GM06990 (cell line): ENCODE data around the gene UBE2O.

ENCODE experiments used
- DNase-seq: peaks from one replicate; pipeline ENCODE4 v3.0.0-alpha.2; 2011; ENCODE audit not compliant: insufficient read length; ENCODE audit errors: extremely low read depth
- H3K27me3 ChIP-seq: replicated peaks from 2 replicates; pipeline ENCODE4 v1.6.0; 2011; ENCODE audit warnings: low read length; ENCODE audit not compliant: control insufficient read depth, insufficient read depth
- H3K36me3 ChIP-seq: 2 replicates; pipeline ENCODE4 v1.5.1; 2011; ENCODE audit warnings: low read length; ENCODE audit not compliant: control insufficient read depth, insufficient read depth
- H3K4me3 ChIP-seq: replicated peaks from 2 replicates; pipeline ENCODE4 v1.5.1; 2011; ENCODE audit warnings: low read depth, mild to moderate bottlenecking, control low read depth, low read length
- TF ChIP-seq, protein P1 (sequence below): IDR thresholded peaks from 2 replicates; pipeline ENCODE4 v1.5.1; 2011; ENCODE audit warnings: low read length, control low read depth, mild to moderate bottlenecking, inconsistent platforms; ENCODE audit not compliant: insufficient read depth, poor library complexity, severe bottlenecking

Gene UBE2O

DNA sequence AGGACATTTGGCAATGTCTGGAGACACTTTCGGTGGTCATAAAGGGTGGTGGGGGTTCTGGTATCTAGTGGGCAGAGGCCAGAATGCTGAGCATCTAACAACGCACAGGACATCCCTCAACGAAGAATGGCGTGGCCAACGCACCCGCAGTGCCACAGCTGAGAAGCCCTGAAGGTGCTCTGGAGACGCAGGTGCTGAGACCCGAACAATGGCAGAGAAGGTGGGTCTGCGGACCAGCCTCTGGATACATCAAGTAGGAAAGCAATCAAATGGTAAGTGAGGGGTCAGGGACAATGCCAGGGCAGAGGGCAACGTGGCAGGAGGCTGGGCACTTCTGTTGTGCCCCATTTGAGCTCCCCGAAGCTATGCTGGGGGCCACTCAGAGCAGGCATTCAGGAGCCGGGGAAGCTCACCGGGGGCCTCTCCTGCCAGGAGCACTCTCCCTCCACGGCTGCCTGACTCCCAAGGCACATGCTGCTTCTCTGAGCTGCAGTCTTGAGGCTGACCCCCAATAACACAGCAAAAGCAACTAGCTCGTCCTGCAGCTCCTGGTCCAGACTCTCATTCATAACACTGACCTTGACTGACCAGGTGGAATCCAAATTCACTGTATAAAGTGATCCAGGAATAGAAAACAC is 42.5 kb downstream of the UBE2O start:
- no peak overlapping the region for H3K4me3 ChIP-seq
- DNase-seq, result no peak
- H3K36me3 ChIP-seq, result peaks cover 8% of the 10 kb centered on the region
- TF ChIP-seq, protein P1, sequence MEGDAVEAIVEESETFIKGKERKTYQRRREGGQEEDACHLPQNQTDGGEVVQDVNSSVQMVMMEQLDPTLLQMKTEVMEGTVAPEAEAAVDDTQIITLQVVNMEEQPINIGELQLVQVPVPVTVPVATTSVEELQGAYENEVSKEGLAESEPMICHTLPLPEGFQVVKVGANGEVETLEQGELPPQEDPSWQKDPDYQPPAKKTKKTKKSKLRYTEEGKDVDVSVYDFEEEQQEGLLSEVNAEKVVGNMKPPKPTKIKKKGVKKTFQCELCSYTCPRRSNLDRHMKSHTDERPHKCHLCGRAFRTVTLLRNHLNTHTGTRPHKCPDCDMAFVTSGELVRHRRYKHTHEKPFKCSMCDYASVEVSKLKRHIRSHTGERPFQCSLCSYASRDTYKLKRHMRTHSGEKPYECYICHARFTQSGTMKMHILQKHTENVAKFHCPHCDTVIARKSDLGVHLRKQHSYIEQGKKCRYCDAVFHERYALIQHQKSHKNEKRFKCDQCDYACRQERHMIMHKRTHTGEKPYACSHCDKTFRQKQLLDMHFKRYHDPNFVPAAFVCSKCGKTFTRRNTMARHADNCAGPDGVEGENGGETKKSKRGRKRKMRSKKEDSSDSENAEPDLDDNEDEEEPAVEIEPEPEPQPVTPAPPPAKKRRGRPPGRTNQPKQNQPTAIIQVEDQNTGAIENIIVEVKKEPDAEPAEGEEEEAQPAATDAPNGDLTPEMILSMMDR, result no peak
- no peaks in the 10 kb centered on the region for H3K27me3 ChIP-seq

DNA sequence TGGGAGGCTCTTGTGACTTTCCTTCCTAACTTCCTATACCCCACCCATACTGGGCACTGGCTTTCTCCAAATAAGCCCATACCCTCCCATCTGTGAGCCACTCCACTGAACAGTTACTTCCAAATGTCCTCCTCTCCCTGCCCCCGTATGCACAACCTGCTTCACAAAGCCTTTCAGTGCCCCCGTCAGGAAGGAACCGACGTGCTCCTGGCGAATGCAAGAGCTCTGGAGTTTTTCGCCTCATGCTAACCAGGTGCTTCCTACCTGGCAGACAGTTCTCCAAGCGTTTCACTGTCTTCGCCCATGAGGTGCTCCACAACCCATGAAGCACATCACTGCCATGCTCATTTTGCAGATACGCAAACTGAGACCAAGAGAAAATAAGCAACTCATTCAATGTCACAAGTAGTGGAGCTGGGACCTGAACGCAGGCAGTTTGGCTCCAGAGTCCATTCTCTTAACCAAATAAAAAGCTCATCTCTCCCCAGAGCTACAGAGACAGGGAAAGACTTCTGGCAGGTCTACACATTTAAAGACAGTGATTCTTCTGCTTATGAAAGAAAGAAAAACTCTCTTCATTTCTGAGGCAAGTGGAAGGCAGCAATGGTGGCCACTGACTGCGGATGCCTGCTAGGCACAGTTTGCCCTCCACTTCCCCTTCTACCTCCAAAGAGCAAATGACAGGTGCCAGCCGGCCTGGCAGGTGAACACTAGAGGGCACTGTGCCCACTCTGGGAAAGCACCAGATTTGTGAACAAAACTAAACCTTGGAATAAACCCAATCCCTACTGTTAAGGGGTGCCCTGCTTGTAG is 44.7 kb downstream of the UBE2O start:
- no peak for DNase-seq
- Histone ChIP-seq H3K27me3 (no peaks in the 10 kb centered on the region), H3K36me3 (peaks cover 12% of the 10 kb centered on the region), H3K4me3 (no peak overlapping the region)
- TF ChIP-seq, protein P1, result peak; percentile 95

DNA sequence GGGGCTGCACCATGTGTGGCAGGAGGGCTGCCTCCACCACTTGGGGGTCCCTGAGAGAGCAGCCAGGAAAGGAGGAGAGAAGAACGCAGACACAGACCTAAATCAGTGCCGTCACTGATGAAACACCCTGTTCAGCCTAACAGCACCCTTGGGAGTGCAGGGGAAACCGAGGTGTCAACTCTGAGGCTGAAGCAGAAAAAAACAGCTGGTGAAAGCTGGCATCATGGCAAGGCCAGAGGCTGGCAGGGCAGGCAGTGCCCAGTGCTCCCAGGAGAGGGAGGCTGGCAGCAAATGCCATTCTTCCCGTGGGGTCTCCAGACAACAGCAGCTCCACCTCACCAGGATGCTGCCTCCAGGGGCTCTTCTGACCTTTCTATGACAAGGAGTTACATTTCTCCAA is 45.4 kb downstream of the UBE2O start:
- H3K36me3 ChIP-seq, result peaks cover 14% of the 10 kb centered on the region
- TF ChIP-seq, protein P1, result no peak
- DNase-seq, result no peak
- no peaks in the 10 kb centered on the region for H3K27me3 ChIP-seq
- no peak overlapping the region for H3K4me3 ChIP-seq

- Histone ChIP-seq H3K27me3 (no peaks in the 10 kb centered on the region), H3K4me3 (no peak overlapping the region), H3K36me3 (peaks cover 17% of the 10 kb centered on the region)
- TF ChIP-seq, protein P1, result no peak
- DNase-seq, result no peak
These were observed 46.8 kb downstream of the UBE2O start for GRCh38 chr17:76405967-76406647.

GRCh38 chr17:76405607-76405966 is 47.4 kb downstream of the UBE2O start:
- TF ChIP-seq, protein P1, result no peak
- no peaks in the 10 kb centered on the region for H3K27me3 ChIP-seq
- H3K36me3 ChIP-seq, result peaks cover 17% of the 10 kb centered on the region
- no peak for DNase-seq
- H3K4me3 ChIP-seq, result no peak overlapping the region
